Upper lobe of right lung (tissue), 1 donor: ENCODE results near the gene AMFR. TPM values are rescaled to one million over a fixed set of nuclear protein-coding genes. Genes with fewer than 3 reads are reported as not detected.

Experiments
- ATAC-seq: fragments of 200-7000 bp; cut with Tn5 transposase; one replicate; pipeline ENCODE4 v1.9.1; 2020; ENCODE audit warnings: mild to moderate bottlenecking, moderate library complexity
- DNase-seq: peaks from one replicate; pipeline ENCODE4 v3.0.0-alpha.2; 2020
- H3K27ac ChIP-seq: fragments of 200-600 bp; one replicate; pipeline ENCODE4 v1.8.0; 2022
- H3K27me3 ChIP-seq: fragments of 200-600 bp; one replicate; pipeline ENCODE4 v1.8.0; 2022; ENCODE audit warnings: mild to moderate bottlenecking
- H3K36me3 ChIP-seq: fragments of 200-600 bp; one replicate; pipeline ENCODE4 v1.8.0; 2022
- H3K4me1 ChIP-seq: fragments of 200-600 bp; one replicate; pipeline ENCODE4 v1.8.0; 2022
- H3K4me3 ChIP-seq: fragments of 200-600 bp; one replicate; pipeline ENCODE4 v1.8.0; 2022; ENCODE audit warnings: mild to moderate bottlenecking
- H3K9me3 ChIP-seq: fragments of 200-600 bp; one replicate; pipeline ENCODE4 v1.8.0; 2022
- intact Hi-C: fragments of 100-400 bp; cut with DNase I; formaldehyde crosslinking; loops from one replicate; pipeline ENCODE4 v1.11.0; 2022
- total RNA-seq: library from RNA; stranded (reverse); fragmentation: NEBNext Ultra II Directional; extraction: Animal tissue kit (Norgen Biotek cat#: 25700); gene quantifications from one replicate; pipeline ENCODE4 v1.2.1, GENCODE V29; 2021
- TF ChIP-seq, protein P1 (sequence below): fragments of 200-600 bp; IDR thresholded peaks from one replicate; pipeline ENCODE4 v1.8.0; 2022; ENCODE audit warnings: antibody characterized with exemption
- donor health status: DM: no; HTN: yes; CAD: no; lungs with severe emphysema.

Gene AMFR
- total RNA-seq, 1 donor from 2014 or later, result 89.8 TPM

DNA sequence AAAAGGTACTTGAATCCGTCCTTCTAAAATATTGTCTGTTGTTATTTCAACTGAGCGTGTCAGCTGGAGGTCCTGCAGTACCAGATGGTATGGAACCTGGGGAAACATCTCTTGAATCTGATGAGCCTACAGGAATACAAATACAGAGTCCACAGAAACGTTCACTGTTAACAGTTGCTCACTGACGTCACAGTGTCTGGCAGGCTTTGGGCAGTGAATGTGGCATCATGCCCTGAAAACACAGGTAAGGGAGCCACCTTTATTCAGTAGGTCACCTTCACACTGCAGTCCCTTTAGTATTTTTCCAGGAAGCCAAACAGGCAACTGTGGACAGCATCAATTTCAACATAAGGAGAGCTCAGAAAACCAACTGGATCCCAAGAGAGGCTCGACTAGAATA lies 56.1 kb downstream of the AMFR start:
- TF ChIP-seq, protein P1, sequence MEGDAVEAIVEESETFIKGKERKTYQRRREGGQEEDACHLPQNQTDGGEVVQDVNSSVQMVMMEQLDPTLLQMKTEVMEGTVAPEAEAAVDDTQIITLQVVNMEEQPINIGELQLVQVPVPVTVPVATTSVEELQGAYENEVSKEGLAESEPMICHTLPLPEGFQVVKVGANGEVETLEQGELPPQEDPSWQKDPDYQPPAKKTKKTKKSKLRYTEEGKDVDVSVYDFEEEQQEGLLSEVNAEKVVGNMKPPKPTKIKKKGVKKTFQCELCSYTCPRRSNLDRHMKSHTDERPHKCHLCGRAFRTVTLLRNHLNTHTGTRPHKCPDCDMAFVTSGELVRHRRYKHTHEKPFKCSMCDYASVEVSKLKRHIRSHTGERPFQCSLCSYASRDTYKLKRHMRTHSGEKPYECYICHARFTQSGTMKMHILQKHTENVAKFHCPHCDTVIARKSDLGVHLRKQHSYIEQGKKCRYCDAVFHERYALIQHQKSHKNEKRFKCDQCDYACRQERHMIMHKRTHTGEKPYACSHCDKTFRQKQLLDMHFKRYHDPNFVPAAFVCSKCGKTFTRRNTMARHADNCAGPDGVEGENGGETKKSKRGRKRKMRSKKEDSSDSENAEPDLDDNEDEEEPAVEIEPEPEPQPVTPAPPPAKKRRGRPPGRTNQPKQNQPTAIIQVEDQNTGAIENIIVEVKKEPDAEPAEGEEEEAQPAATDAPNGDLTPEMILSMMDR, result no peak
- Histone ChIP-seq H3K4me3 (no peak overlapping the region), H3K9me3 (no peaks in the 10 kb centered on the region), H3K27ac (no peak overlapping the region), H3K4me1 (peaks cover 8% of the 10 kb centered on the region), H3K36me3 (peaks cover 47% of the 10 kb centered on the region), H3K27me3 (no peaks in the 10 kb centered on the region)
- no peak for ATAC-seq
- DNase-seq, result no peak
- intact Hi-C loops, result no loop called here

DNA sequence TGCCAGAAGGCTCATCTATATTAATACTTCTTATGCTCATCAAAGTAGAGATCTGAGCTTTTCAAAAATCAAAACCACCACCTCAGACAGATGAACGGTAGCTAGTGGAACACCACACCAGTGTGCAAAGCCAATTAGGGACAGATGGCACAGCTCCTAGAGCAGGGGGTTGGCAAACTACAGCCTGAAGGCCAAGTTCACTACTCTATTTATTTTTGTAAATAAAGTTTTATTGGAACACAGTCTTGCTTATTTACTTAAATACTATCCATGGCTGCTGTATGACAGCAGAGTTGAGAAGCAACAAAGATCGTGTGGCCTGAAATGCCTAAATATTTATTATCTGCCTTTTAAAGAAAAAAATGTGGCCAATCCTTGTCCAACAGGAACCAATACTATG lies 56.8 kb downstream of the AMFR start:
- TF ChIP-seq, protein P1, result no peak
- Histone ChIP-seq H3K4me3 (no peak overlapping the region), H3K4me1 (peaks cover 8% of the 10 kb centered on the region), H3K36me3 (peaks cover 47% of the 10 kb centered on the region), H3K27ac (no peak overlapping the region), H3K27me3 (no peaks in the 10 kb centered on the region), H3K9me3 (no peaks in the 10 kb centered on the region)
- no peak for ATAC-seq
- DNase-seq, result no peak
- intact Hi-C loops, result no loop called here

DNA sequence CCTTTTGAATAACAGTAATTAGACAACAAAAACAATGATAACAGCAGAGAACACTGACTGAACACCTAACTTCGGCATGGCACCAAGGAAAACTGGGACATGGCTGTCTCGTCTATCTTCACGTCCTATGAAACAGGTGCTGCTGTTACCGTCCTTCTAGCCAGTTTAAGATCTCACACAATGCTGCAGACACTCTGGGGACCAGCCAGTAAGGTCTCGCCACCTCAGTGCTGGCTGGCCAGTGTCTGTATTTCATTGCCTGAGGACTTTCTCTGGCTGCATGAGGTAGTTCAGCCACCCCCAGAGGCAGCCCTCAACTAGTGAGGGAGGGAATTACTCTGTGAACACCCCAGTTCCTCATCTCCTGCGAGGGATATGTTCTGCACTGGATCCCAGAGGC lies 57.6 kb downstream of the AMFR start:
- intact Hi-C loops, result no loop called here
- peaks cover 55% of the 10 kb centered on the region for H3K36me3 ChIP-seq

DNA sequence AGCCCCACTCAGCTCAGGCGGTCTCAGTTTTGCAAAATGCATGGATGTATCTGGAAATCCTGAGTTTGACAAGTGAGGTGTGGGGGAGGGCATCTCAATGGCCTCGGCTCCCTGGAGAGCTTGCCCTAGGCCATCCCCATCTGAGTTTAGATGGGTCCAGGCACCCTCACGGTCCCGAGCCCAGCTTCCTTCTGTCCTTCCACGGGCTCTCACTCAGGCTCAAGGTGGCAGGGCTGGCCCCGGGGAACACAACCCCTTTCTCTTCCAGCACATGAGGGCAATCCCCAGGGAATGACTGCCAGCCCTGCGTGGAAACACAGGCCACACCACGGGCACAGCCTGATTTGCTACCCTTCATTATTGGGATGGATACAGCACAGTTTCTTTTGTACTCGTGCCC lies 58.4 kb downstream of the AMFR start:
- Histone ChIP-seq H3K4me3 (no peak overlapping the region), H3K27me3 (no peaks in the 10 kb centered on the region), H3K4me1 (peaks cover 8% of the 10 kb centered on the region), H3K36me3 (peaks cover 63% of the 10 kb centered on the region), H3K27ac (no peak overlapping the region), H3K9me3 (no peaks in the 10 kb centered on the region)
- ATAC-seq (no peak), DNase-seq (no peak)
- intact Hi-C loops, result no loop called here
- TF ChIP-seq, protein P1, result no peak

More for the DNA sequence above, 57.6 kb downstream of the AMFR start:
- no peak overlapping the region for H3K4me3 ChIP-seq
- DNase-seq (no peak), ATAC-seq (no peak)
- H3K27ac ChIP-seq, result no peak overlapping the region
- TF ChIP-seq, protein P1, result no peak
- peaks cover 8% of the 10 kb centered on the region for H3K4me1 ChIP-seq
- H3K9me3 ChIP-seq, result no peaks in the 10 kb centered on the region
- H3K27me3 ChIP-seq, result no peaks in the 10 kb centered on the region

DNA sequence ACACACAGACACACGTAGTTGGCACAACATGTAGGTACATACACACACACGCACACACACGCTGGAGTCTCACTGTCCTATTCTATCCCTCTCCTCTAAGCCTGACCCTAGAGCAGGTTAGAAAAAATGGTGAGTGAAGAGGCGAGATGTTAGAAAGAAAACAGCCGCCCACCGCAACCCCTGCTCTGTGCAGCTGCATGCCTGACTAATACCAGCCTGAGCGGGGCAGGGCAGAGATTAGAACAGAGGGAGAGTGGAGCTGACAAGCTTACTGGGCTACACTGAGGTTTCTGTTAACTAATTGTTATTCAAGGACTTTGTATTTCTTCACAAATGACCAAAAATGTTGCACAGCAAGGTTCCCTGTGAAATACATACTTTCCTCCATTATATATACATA lies 59.8 kb downstream of the AMFR start:
- Histone ChIP-seq H3K9me3 (no peaks in the 10 kb centered on the region), H3K36me3 (peaks cover 77% of the 10 kb centered on the region), H3K4me1 (peaks cover 3% of the 10 kb centered on the region), H3K4me3 (no peak overlapping the region), H3K27me3 (no peaks in the 10 kb centered on the region), H3K27ac (no peak overlapping the region)
- DNase-seq (no peak), ATAC-seq (no peak)
- intact Hi-C loops, result no loop called here
- TF ChIP-seq, protein P1, result no peak

DNA sequence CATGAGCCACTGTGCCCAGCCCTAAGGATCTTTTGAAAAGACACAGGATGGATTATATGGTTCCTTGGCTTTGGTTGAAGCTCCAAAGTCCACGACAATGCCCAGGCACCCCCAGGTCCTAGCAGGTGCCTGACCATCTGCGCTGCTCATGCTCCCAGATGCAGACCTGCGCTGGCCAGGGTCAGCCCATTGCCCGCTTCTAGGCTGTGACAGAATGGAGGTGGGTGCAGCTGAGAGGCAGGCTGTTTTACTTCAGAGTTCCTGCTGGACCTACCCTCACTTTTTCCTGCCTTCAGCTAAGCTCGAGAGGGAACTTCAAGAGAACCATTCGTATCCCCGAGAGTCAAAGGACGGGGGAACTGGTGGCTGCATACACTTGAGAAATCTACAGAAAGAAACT lies 60.5 kb downstream of the AMFR start:
- ATAC-seq, result no peak
- DNase-seq, result no peak
- no peak overlapping the region for H3K27ac ChIP-seq
- H3K4me1 ChIP-seq, result no peaks in the 10 kb centered on the region
- H3K4me3 ChIP-seq, result no peak overlapping the region
- H3K27me3 ChIP-seq, result no peaks in the 10 kb centered on the region
- intact Hi-C loops, result no loop called here
- H3K36me3 ChIP-seq, result peaks cover 77% of the 10 kb centered on the region
- no peaks in the 10 kb centered on the region for H3K9me3 ChIP-seq
- TF ChIP-seq, protein P1, result no peak
